Endothelial cell of umbilical vein (primary cell): ENCODE measurements around the gene GVQW3. TPM values are rescaled to one million over a fixed set of nuclear protein-coding genes. Genes with fewer than 3 reads are reported as not detected.

ENCODE experiments used
- BruUV-seq: library from RNA; stranded (reverse); fragments of 400-500 nt; replicated peaks from 2 replicates; lab custom pipeline; 2021; lab: Mats Ljungman, UMichigan
- CTCF ChIA-PET: fragments of 300-600, 350-600 bp; sonication (Branson Sonifier 250); formaldehyde crosslinking; loops from one replicate; lab custom pipeline; 2021; ENCODE audit warnings: antibody characterized with exemption, inconsistent platforms; lab: Charles Lee
- POLR2A ChIA-PET: fragments of 300-600, 350-600 bp; sonication (Branson Sonifier 250); formaldehyde crosslinking; loops from one replicate; lab custom pipeline; 2021; ENCODE audit warnings: antibody characterized with exemption, inconsistent platforms; lab: Charles Lee
- DNase-seq: peaks from one replicate; pipeline ENCODE4 v3.0.0-alpha.2; 2011; ENCODE audit warnings: low read depth, low spot score
- FAIRE-seq: peaks from 2 replicates; lab custom pipeline; 2011; peaks lifted over from hg19 to GRCh38; lab: Jason Lieb, UNC
- H2AFZ ChIP-seq: 2 replicates; pipeline ENCODE4 v1.6.0; 2012; ENCODE audit warnings: low read depth, low read length, control low read depth, inconsistent platforms
- H3K27ac ChIP-seq: 2 replicates; pipeline ENCODE4 v1.5.1; 2011; ENCODE audit warnings: low read depth, mild to moderate bottlenecking, control low read depth, low read length, moderate library complexity; ENCODE audit not compliant: insufficient read depth
- H3K27me3 ChIP-seq, 2 experiments: 2 replicates each; pipeline versions ENCODE4 v1.6.0 to v1.6.1; 2011; ENCODE audit warnings: low read length in 2 of 2, mixed read lengths in 1 of 2; ENCODE audit not compliant: control insufficient read depth in 2 of 2, insufficient read depth in 2 of 2
- H3K36me3 ChIP-seq, 2 experiments: 2 replicates in 1 of 2; 3 replicates in 1 of 2; pipeline ENCODE4 v1.5.1; 2011; ENCODE audit warnings: low read length in 2 of 2, mild to moderate bottlenecking in 1 of 2, moderate library complexity in 1 of 2; ENCODE audit not compliant: control insufficient read depth in 2 of 2, insufficient read depth in 2 of 2; ENCODE audit errors: extremely low read depth in 1 of 2
- H3K4me1 ChIP-seq: 3 replicates; pipeline ENCODE4 v1.5.1; 2011; ENCODE audit warnings: mild to moderate bottlenecking, low read length; ENCODE audit not compliant: control insufficient read depth, insufficient read depth; ENCODE audit errors: extremely low read depth
- H3K4me2 ChIP-seq: 2 replicates; pipeline ENCODE4 v1.6.1; 2011; ENCODE audit warnings: low read length, control low read depth, mixed read lengths; ENCODE audit not compliant: insufficient read depth
- H3K4me3 ChIP-seq, 3 experiments: fragments of 200-600 bp in 1 of 3; sonication (generic), shearing (Covaris generic) in 1 of 3; replicated peaks in 1 of 3; 2 replicates each; pipeline ENCODE4 v1.5.1; 2011 to 2016; ENCODE audit warnings: control low read depth in 3 of 3, low read length in 3 of 3, mild to moderate bottlenecking in 2 of 3, inconsistent platforms in 1 of 3, low read depth in 1 of 3, moderate library complexity in 1 of 3; ENCODE audit not compliant: insufficient read depth in 1 of 3
- H3K79me2 ChIP-seq: 2 replicates; pipeline ENCODE4 v1.6.0; 2012; ENCODE audit warnings: low read length, inconsistent platforms; ENCODE audit not compliant: control insufficient read depth, insufficient read depth
- H3K9ac ChIP-seq: replicated peaks from 2 replicates; pipeline ENCODE3; 2011; ENCODE audit warnings: low read length, control low read depth; ENCODE audit not compliant: insufficient read depth; ENCODE audit errors: extremely low read depth
- H3K9me1 ChIP-seq: replicated peaks from 3 replicates; pipeline ENCODE4 v1.6.0; 2011; ENCODE audit warnings: mild to moderate bottlenecking, low read length; ENCODE audit not compliant: control insufficient read depth, insufficient read depth; ENCODE audit errors: extremely low read depth
- H3K9me3 ChIP-seq: replicated peaks from 2 replicates; pipeline ENCODE4 v1.5.1; 2012; ENCODE audit warnings: low read length, inconsistent platforms; ENCODE audit not compliant: control insufficient read depth, insufficient read depth
- H4K20me1 ChIP-seq: replicated peaks from 2 replicates; pipeline ENCODE3; 2011; ENCODE audit warnings: mild to moderate bottlenecking, low read length; ENCODE audit not compliant: control insufficient read depth, insufficient read depth; ENCODE audit errors: extremely low read depth
- EZH2 ChIP-seq: IDR thresholded peaks from 2 replicates; pipeline ENCODE4 v1.6.1; 2012; ENCODE audit warnings: borderline replicate concordance, low read depth, mild to moderate bottlenecking, moderate library complexity, low read length, inconsistent platforms; ENCODE audit not compliant: severe bottlenecking
- FOS ChIP-seq: IDR thresholded peaks from 2 replicates; pipeline ENCODE4 v1.6.1; 2011; ENCODE audit warnings: mild to moderate bottlenecking, low read length, moderate library complexity, borderline replicate concordance; ENCODE audit not compliant: insufficient read depth
- GATA2 ChIP-seq: IDR thresholded peaks from 2 replicates; pipeline ENCODE4 v1.7.0; 2011; ENCODE audit warnings: low read depth, mild to moderate bottlenecking, moderate library complexity, mixed read lengths, low read length; ENCODE audit not compliant: insufficient read length, insufficient read depth
- JUN ChIP-seq: IDR thresholded peaks from 2 replicates; pipeline ENCODE4 v1.6.1; 2011; ENCODE audit warnings: borderline replicate concordance, low read depth; ENCODE audit not compliant: insufficient read length, insufficient read depth
- MYC ChIP-seq: IDR thresholded peaks from one replicate; pipeline ENCODE4 v1.6.1; 2011; ENCODE audit warnings: mild to moderate bottlenecking, low read depth, low read length
- POLR2A ChIP-seq: IDR thresholded peaks from 2 replicates; pipeline ENCODE4 v1.6.1; 2012; ENCODE audit warnings: low read depth, mild to moderate bottlenecking, control low read depth, low read length
- POLR2AphosphoS5 ChIP-seq: IDR thresholded peaks from 2 replicates; pipeline ENCODE4 v1.6.1; 2012; ENCODE audit warnings: low read depth, mild to moderate bottlenecking, control low read depth, low read length, moderate library complexity; ENCODE audit not compliant: insufficient read depth
- dilution Hi-C: fragments of 300-500 bp; cut with MboI; formaldehyde crosslinking; loops from one replicate; pipeline ENCODE4 v1.15.0; 2019; ENCODE audit warnings: low sequenced_read_pairs; ENCODE audit not compliant: extremely low pct_ligation_motif_present
- intact Hi-C: fragments of 100-400 bp; cut with micrococcal nuclease; formaldehyde crosslinking; loops from one replicate; pipeline ENCODE4 v1.10.0; 2022
- polyA plus RNA-seq, 4 experiments: library from polyadenylated mRNA; depleted of rRNA in 3 of 4; stranded (reverse) in 3 of 4; unstranded in 1 of 4; fragments of >200 nt; gene quantifications; 2 replicates each; pipeline versions ENCODE4 v1.2.1 to v1.2.3, GENCODE V29; 2011 to 2012; ENCODE audit warnings: missing spikeins in 1 of 4
- total RNA-seq: library from RNA; stranded (reverse); gene quantifications from 2 replicates; pipeline ENCODE4 v1.2.3, GENCODE V29; 2021
- TF ChIP-seq, protein P1 (sequence below), 2 donors: IDR thresholded peaks; 1 replicate in 1 of 2; 2 replicates in 1 of 2; pipeline ENCODE4 v1.5.1; 2011; ENCODE audit warnings: low read length in 2 of 2, mild to moderate bottlenecking in 2 of 2, moderate library complexity in 2 of 2, control low read depth in 1 of 2, inconsistent platforms in 1 of 2, low read depth in 1 of 2; ENCODE audit not compliant: insufficient read depth in 1 of 2; ENCODE audit errors: extremely low read depth in 1 of 2
- TF ChIP-seq, protein P2 (sequence below): IDR thresholded peaks from 2 replicates; pipeline ENCODE4 v1.6.1; 2011; ENCODE audit not compliant: insufficient read depth, insufficient read length

GVQW3 gene
- total and polyA plus RNA-seq, 2 donors (not counting 3 experiments of a cell fraction or from before 2014, with no cell fraction given) = 1.0 to 2.8 TPM

DNA sequence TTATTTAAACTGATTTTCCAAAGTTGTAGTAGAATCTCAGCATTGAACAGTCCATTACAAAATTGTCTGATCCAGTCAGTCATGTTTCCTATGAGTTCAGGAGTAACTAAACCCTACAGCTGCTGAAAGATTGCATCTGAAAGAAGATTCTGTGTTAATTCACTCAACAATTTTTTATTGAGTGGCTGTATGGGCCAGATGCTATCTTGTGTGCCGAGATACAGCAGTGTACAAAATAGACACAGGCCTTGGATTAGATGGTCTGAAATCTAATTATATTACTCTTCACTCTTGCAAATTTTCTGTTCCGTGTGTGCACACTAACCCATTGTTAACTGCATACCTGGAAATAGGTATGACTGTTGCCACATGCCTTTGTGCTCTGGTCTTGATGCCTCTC lies 7.3 kb downstream of the GVQW3 start:
- no peak overlapping the region for H3K27ac ChIP-seq
- no peaks in the 10 kb centered on the region for H3K4me1 ChIP-seq
- H3K9ac ChIP-seq = no peak overlapping the region
- H2AFZ ChIP-seq = no peak overlapping the region
- BruUV-seq = no TSS peak
- H3K27me3 ChIP-seq = no peaks in the 10 kb centered on the region
- no peak for FAIRE-seq
- POLR2A ChIA-PET = no interaction called here
- TF ChIP-seq, protein P1, sequence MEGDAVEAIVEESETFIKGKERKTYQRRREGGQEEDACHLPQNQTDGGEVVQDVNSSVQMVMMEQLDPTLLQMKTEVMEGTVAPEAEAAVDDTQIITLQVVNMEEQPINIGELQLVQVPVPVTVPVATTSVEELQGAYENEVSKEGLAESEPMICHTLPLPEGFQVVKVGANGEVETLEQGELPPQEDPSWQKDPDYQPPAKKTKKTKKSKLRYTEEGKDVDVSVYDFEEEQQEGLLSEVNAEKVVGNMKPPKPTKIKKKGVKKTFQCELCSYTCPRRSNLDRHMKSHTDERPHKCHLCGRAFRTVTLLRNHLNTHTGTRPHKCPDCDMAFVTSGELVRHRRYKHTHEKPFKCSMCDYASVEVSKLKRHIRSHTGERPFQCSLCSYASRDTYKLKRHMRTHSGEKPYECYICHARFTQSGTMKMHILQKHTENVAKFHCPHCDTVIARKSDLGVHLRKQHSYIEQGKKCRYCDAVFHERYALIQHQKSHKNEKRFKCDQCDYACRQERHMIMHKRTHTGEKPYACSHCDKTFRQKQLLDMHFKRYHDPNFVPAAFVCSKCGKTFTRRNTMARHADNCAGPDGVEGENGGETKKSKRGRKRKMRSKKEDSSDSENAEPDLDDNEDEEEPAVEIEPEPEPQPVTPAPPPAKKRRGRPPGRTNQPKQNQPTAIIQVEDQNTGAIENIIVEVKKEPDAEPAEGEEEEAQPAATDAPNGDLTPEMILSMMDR (IDR thresholded peaks at IDR 0.05; ENCODE audit: extremely low read depth in 1 of 2, insufficient read depth in 1 of 2, low read depth in 1 of 2, low read length in 2 of 2) = no peak
- TF ChIP-seq FOS (no peak), GATA2 (no peak), EZH2 (no peak), JUN (no peak), POLR2A (no peak)
- H3K79me2 ChIP-seq = no peaks in the 10 kb centered on the region
- CTCF ChIA-PET = interaction anchor here (1.0 kb wide), 1 partner anchor 58 kb away, joined by 3 read pairs; no protein-coding TSS in a partner anchor
- H3K9me3 ChIP-seq = no peaks in the 10 kb centered on the region
- H3K4me2 ChIP-seq = no peak overlapping the region
- no peaks in the 10 kb centered on the region for H3K36me3 ChIP-seq
- DNase-seq = no peak
- H3K9me1 ChIP-seq = no peaks in the 10 kb centered on the region
- no peaks in the 10 kb centered on the region for H4K20me1 ChIP-seq
- no peak overlapping the region for H3K4me3 ChIP-seq
- intact Hi-C loops (no loop called here), dilution Hi-C loops (no loop called here)

DNA sequence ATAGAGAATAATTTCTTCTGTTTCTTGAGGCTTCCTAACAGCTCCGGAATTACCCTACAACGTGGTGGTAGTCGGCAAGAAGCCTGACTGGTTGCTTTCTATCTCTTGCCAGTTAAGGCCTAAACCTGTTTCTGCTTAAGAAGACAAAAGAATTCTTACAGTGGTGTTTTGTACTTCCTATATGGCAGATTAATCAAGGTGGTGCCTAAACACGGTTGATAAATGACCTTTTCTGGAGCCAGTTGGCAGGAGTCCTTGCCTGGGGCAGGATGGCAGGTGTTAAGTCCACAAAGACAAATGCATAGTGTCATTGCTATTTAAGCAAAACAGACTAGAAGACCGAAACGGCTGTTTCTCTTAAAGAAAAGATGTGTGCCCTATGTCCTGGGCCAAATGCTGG lies 9.9 kb downstream of the GVQW3 start:
- H3K36me3 ChIP-seq = no peaks in the 10 kb centered on the region
- H3K79me2 ChIP-seq = no peaks in the 10 kb centered on the region
- no peaks in the 10 kb centered on the region for H4K20me1 ChIP-seq
- no peak overlapping the region for H3K27ac ChIP-seq
- no peaks in the 10 kb centered on the region for H3K9me3 ChIP-seq
- H3K27me3 ChIP-seq = peaks cover 0 to 3% of the 10 kb centered on the region in 2 experiments
- H3K9ac ChIP-seq = no peak overlapping the region
- dilution Hi-C loops (no loop called here), intact Hi-C loops (no loop called here)
- POLR2A ChIA-PET = no interaction called here
- no TSS peak for BruUV-seq
- FAIRE-seq (no peak), DNase-seq (no peak)
- no peak overlapping the region for H2AFZ ChIP-seq
- H3K4me3 ChIP-seq = no peak overlapping the region
- no peak overlapping the region for H3K4me2 ChIP-seq
- TF ChIP-seq POLR2A = no peak
- TF ChIP-seq, protein P2, sequence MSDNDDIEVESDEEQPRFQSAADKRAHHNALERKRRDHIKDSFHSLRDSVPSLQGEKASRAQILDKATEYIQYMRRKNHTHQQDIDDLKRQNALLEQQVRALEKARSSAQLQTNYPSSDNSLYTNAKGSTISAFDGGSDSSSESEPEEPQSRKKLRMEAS = no peak
- no peak for TF ChIP-seq POLR2AphosphoS5
- TF ChIP-seq GATA2 = no peak
- no peak for TF ChIP-seq JUN
- TF ChIP-seq FOS = no peak
- TF ChIP-seq, protein P1 (IDR thresholded peaks at IDR 0.05; ENCODE audit: extremely low read depth in 1 of 2, insufficient read depth in 1 of 2, low read depth in 1 of 2, low read length in 2 of 2) = no peak
- no peak for TF ChIP-seq MYC
- TF ChIP-seq EZH2 = no peak
- no peaks in the 10 kb centered on the region for H3K4me1 ChIP-seq
- H3K9me1 ChIP-seq = no peaks in the 10 kb centered on the region
- CTCF ChIA-PET = no interaction called here
